GM12873 (cell line): ENCODE measurements around the gene PAIP2B.

Experiments
- CTCF ChIP-seq: IDR thresholded peaks from 2 replicates; pipeline ENCODE4 v1.5.1; 2012; ENCODE audit warnings: low read depth, mild to moderate bottlenecking, moderate library complexity, low read length, control low read depth; ENCODE audit not compliant: insufficient read depth; ENCODE audit errors: missing control alignments

The PAIP2B gene

GRCh38 chr2:71151620-71152019 is 75.3 kb downstream of the PAIP2B start:
- TF ChIP-seq CTCF: peak; percentile 22

GRCh38 chr2:71150082-71150816 is 76.7 kb downstream of the PAIP2B start:
- no peak for TF ChIP-seq CTCF

- no peak for TF ChIP-seq CTCF
Observed at GRCh38 chr2:71148506-71149063, 78.3 kb downstream of the PAIP2B start.

GRCh38 chr2:71143782-71144181 is 83.1 kb downstream of the PAIP2B start:
- no peak for TF ChIP-seq CTCF

- no peak for TF ChIP-seq CTCF
Observed at GRCh38 chr2:71136174-71136573, 90.7 kb downstream of the PAIP2B start.

GRCh38 chr2:71133603-71134002 is 93.3 kb downstream of the PAIP2B start:
- TF ChIP-seq CTCF: no peak
